ENCODE results near the gene ZMYM3. TPM values are rescaled to one million over a fixed set of nuclear protein-coding genes. Genes with fewer than 3 reads are reported as not detected.

ZMYM3 gene
- total and polyA plus RNA-seq, 9 donors = 17.2 to 75.8 (median 50.1) TPM

DNA sequence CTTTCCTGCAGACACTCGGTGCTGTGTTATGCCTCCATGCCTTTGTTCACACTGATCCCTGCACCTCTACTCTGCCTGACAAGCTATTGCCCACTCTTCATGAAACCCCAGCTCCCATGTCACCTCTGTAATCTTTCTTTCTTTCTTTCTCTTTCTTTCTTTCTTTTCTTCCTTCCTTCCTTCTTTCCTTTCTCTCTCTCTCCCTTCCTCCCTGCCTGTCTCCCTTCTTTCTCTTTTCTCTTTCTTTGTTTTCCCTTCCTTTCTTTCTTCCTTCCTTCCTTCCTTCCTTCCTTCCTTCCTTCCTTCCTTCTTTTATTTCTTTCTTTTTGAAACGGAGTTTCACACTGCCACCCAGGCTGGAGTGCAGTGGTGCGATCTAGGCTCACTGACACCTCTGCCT, 18.5 kb downstream of the ZMYM3 start:
- intact Hi-C loops (cut with DNase I) = no loop called here
- TF ChIP-seq EP300 (IDR thresholded peaks at IDR 0.05) = no peak
- TF ChIP-seq, protein P1, sequence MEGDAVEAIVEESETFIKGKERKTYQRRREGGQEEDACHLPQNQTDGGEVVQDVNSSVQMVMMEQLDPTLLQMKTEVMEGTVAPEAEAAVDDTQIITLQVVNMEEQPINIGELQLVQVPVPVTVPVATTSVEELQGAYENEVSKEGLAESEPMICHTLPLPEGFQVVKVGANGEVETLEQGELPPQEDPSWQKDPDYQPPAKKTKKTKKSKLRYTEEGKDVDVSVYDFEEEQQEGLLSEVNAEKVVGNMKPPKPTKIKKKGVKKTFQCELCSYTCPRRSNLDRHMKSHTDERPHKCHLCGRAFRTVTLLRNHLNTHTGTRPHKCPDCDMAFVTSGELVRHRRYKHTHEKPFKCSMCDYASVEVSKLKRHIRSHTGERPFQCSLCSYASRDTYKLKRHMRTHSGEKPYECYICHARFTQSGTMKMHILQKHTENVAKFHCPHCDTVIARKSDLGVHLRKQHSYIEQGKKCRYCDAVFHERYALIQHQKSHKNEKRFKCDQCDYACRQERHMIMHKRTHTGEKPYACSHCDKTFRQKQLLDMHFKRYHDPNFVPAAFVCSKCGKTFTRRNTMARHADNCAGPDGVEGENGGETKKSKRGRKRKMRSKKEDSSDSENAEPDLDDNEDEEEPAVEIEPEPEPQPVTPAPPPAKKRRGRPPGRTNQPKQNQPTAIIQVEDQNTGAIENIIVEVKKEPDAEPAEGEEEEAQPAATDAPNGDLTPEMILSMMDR (IDR thresholded peaks at IDR 0.05) = no peak
- no peak for TF ChIP-seq POLR2A (IDR thresholded peaks at IDR 0.05)
- no peak for DNase-seq

DNA sequence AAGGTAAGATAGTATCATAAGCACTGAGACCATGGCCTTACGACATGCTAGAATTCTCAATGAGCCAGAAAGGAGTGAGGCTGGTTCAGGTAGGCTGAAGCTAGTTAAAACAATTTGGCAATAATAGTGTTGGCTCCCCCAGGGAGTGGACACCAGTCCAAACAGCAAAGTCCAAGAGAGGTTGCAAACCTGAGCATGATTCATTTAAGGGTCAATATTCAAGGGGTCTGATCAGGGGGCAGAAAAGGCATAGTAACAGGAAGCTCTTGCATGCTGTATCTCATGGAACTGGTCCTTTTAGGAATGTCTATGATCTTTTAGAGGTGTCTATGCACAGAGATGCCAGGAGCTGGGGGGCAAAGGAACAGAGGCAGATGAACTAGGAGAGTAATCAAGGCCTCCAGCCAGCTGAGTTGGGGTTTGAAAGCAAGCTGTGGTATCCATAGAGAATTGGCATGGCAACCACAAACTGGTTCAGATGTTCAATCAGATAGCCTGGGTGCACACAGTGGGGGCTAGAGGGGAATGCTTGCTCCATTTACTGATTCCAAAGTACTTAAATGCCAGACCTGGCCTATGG, 25.8 kb downstream of the ZMYM3 start:
- H3K27ac ChIP-seq = no peak overlapping the region
- no peak for DNase-seq
- peaks cover 3% of the 10 kb centered on the region for H3K4me1 ChIP-seq (ENCODE audit: insufficient read depth)
- intact Hi-C loops (cut with DNase I) = no loop called here
- WGBS, 3 donors = 80 to 91% (median 87%) methylated on average over 1 of the region's 1 CpG
- no peak for TF ChIP-seq POLR2A (IDR thresholded peaks at IDR 0.05)
- TF ChIP-seq, protein P1 (IDR thresholded peaks at IDR 0.05) = no peak
- TF ChIP-seq EP300 (IDR thresholded peaks at IDR 0.05) = no peak
- H3K4me3 ChIP-seq = no peak overlapping the region
- H3K36me3 ChIP-seq = no peaks in the 10 kb centered on the region
- no peaks in the 10 kb centered on the region for H3K9me3 ChIP-seq
- no peaks in the 10 kb centered on the region for H3K27me3 ChIP-seq

More for the DNA sequence above, 18.5 kb downstream of the ZMYM3 start:
- H3K4me1 ChIP-seq (ENCODE audit: insufficient read depth) = no peaks in the 10 kb centered on the region
- H3K9me3 ChIP-seq = no peaks in the 10 kb centered on the region
- WGBS, 3 donors = 79 to 92% (median 85%) methylated on average over 3 of the region's 3 CpGs
- H3K4me3 ChIP-seq = no peak overlapping the region
- no peaks in the 10 kb centered on the region for H3K27me3 ChIP-seq
- H3K36me3 ChIP-seq = no peaks in the 10 kb centered on the region
- H3K27ac ChIP-seq = no peak overlapping the region

DNA sequence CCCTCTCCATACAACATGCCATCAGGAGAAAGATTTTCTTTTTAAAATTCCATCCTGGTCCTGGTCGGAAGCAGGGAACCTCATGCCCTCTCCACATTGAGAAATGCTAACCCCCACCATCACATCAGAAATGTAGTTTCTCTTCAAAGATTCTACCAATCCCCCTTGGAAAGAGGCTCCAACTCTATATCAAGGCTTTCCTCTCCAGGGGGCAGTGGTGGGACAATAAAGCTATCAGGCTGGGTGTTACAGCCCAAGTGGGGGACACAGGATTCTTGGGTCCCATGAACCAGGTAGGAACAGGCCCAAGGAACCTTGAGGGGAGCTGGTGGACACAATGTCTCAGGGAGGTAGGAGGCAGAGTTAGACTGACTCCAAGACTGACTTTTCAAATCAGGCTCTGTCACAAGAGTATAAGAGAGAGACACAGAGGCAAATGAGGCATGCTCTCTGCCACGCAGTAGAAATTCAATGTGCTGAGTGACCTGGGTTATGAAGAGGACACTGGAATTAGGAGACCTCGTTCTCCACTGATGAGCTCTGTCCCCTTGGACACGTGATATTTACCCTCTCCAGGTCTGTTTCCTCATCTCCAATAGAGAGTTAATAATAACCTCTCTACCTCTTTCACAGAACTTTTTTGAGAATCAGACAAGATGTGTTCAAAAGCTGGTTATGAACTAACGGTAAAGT, 26.4 kb downstream of the ZMYM3 start:
- intact Hi-C loops (cut with DNase I) = no loop called here
- no peaks in the 10 kb centered on the region for H3K36me3 ChIP-seq
- 71 to 73% (median 72%) methylated on average over 5 of the region's 5 CpGs for WGBS, 3 donors
- H3K4me1 ChIP-seq (ENCODE audit: insufficient read depth) = peaks cover 3% of the 10 kb centered on the region
- no peak for TF ChIP-seq POLR2A (IDR thresholded peaks at IDR 0.05)
- TF ChIP-seq, protein P1 (IDR thresholded peaks at IDR 0.05) = no peak
- TF ChIP-seq EP300 (IDR thresholded peaks at IDR 0.05) = no peak
- H3K4me3 ChIP-seq = no peak overlapping the region
- no peak for DNase-seq
- H3K9me3 ChIP-seq = no peaks in the 10 kb centered on the region
- H3K27me3 ChIP-seq = no peaks in the 10 kb centered on the region
- no peak overlapping the region for H3K27ac ChIP-seq

DNA sequence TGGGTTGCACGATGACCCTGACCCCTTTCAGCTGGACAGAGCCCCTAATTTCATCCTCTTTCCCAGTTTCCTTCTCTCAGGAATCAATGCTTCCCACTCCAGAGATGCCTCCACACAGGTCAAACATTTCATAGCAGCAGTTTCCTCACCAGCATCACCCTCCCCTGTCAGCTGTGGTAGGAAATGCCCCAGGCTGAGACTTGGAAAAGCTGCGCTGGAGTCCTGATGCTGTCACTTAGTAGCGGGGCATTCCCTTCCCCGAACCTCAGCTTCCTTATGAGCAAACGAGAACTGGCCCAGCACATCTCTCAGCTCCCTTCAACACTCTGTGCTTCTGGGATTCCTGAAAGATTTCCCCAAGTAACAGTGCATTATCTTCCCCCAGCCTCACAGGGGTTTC, 28.3 kb downstream of the ZMYM3 start:
- Histone ChIP-seq H3K4me1 (ENCODE audit: insufficient read depth) (peaks cover 3% of the 10 kb centered on the region), H3K27ac (peak overlapping the region in 1 of 2 donors; percentile 69), H3K36me3 (no peaks in the 10 kb centered on the region), H3K9me3 (no peaks in the 10 kb centered on the region), H3K4me3 (no peak overlapping the region), H3K27me3 (no peaks in the 10 kb centered on the region)
- no peak for TF ChIP-seq EP300 (IDR thresholded peaks at IDR 0.05)
- TF ChIP-seq POLR2A (IDR thresholded peaks at IDR 0.05) = no peak
- TF ChIP-seq, protein P1 (IDR thresholded peaks at IDR 0.05) = no peak
- no peak for DNase-seq
- intact Hi-C loops (cut with DNase I) = no loop called here
- 43 to 64% (median 57%) methylated on average over 5 of the region's 5 CpGs for WGBS, 3 donors

Data from ovary (tissue), 9 donors.